NCI-H2227 treated with DMSO at 0.1 percent for 48 hours (cell line): Measurements from ENCODE around the gene FAM181A.

Experiments used
- DNase-seq: peaks from one replicate; lab custom pipeline; 2025; lab: John Stamatoyannopoulos, UW

Gene FAM181A

GRCh38 chr14:93929048-93929535 lies 1.9 kb downstream of the FAM181A start:
- no peak for DNase-seq

- DNase-seq = no peak
These were observed 2.5 kb downstream of the FAM181A start for GRCh38 chr14:93929657-93930056.

- no peak for DNase-seq
These were observed 3.3 kb downstream of the FAM181A start for GRCh38 chr14:93930296-93930988.

GRCh38 chr14:93930989-93931307 lies 3.8 kb downstream of the FAM181A start:
- DNase-seq = no peak

- DNase-seq = no peak
These were observed 5.5 kb downstream of the FAM181A start for GRCh38 chr14:93932642-93933041.

- DNase-seq = no peak
These were observed 8.1 kb downstream of the FAM181A start for GRCh38 chr14:93935213-93935612.

GRCh38 chr14:93936245-93936644 lies 9.1 kb downstream of the FAM181A start:
- peak; percentile 4 for DNase-seq

GRCh38 chr14:93936926-93937325 lies 9.8 kb downstream of the FAM181A start:
- DNase-seq = no peak

GRCh38 chr14:93937519-93937918 lies 10.4 kb downstream of the FAM181A start:
- no peak for DNase-seq

GRCh38 chr14:93938751-93939303 lies 11.7 kb downstream of the FAM181A start:
- DNase-seq = no peak

GRCh38 chr14:93939304-93940229 lies 12.4 kb downstream of the FAM181A start:
- DNase-seq = no peak

GRCh38 chr14:93940437-93940836 lies 13.3 kb downstream of the FAM181A start:
- DNase-seq = no peak

GRCh38 chr14:93941293-93941910 lies 14.3 kb downstream of the FAM181A start:
- DNase-seq = peak; percentile 5

GRCh38 chr14:93943052-93943451 lies 15.9 kb downstream of the FAM181A start:
- DNase-seq = no peak

- no peak for DNase-seq
These were observed 16.8 kb downstream of the FAM181A start for GRCh38 chr14:93943930-93944329.

GRCh38 chr14:93944348-93945069 lies 17.4 kb downstream of the FAM181A start:
- DNase-seq = no peak

- DNase-seq = no peak
These were observed 17.9 kb downstream of the FAM181A start for GRCh38 chr14:93945070-93945399.

GRCh38 chr14:93946104-93946503 lies 19.0 kb downstream of the FAM181A start:
- DNase-seq = no peak

GRCh38 chr14:93946541-93947090 lies 19.5 kb downstream of the FAM181A start:
- no peak for DNase-seq

- DNase-seq = no peak
These were observed 20.1 kb downstream of the FAM181A start for GRCh38 chr14:93947282-93947681.

GRCh38 chr14:93949511-93950075 lies 22.4 kb downstream of the FAM181A start:
- DNase-seq = no peak
